PC-3 (cell line): ENCODE data around the gene BNIP3.

Experiments used
- EZH2phosphoT487 ChIP-seq: fragments of 300-600 bp; sonication (generic); IDR thresholded peaks from 2 replicates; pipeline ENCODE4 v1.6.1; 2018; ENCODE audit warnings: mild to moderate bottlenecking, antibody characterized with exemption, low read length, borderline replicate concordance
- TF ChIP-seq, protein P1 (sequence below): fragments of 300-600 bp; sonication (generic); conservative IDR thresholded peaks from 2 replicates; pipeline ENCODE4 v1.5.1; 2017; ENCODE audit warnings: antibody characterized with exemption, low read depth, mild to moderate bottlenecking, low read length

DNA sequence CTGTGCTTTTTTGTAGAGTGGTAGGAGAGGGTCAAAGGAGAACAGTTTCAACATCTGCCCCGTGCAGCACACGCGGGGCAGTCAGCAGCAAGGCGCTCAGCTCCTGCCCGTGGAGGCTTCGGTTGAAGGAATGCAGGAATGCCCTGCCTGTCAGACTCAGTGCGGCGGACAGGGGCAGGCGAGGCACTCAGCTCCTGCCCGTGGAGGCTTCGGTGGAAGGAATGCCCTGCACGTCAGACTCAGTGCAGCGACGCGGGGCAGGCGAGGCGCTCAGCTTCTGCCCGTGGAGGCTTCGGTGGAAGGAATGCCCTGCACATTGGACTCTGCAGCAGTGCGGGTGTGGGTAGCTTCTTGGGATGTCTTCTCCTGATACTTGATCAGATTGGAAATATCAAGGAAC lies 43.9 kb downstream of the BNIP3 start:
- TF ChIP-seq, protein P1, sequence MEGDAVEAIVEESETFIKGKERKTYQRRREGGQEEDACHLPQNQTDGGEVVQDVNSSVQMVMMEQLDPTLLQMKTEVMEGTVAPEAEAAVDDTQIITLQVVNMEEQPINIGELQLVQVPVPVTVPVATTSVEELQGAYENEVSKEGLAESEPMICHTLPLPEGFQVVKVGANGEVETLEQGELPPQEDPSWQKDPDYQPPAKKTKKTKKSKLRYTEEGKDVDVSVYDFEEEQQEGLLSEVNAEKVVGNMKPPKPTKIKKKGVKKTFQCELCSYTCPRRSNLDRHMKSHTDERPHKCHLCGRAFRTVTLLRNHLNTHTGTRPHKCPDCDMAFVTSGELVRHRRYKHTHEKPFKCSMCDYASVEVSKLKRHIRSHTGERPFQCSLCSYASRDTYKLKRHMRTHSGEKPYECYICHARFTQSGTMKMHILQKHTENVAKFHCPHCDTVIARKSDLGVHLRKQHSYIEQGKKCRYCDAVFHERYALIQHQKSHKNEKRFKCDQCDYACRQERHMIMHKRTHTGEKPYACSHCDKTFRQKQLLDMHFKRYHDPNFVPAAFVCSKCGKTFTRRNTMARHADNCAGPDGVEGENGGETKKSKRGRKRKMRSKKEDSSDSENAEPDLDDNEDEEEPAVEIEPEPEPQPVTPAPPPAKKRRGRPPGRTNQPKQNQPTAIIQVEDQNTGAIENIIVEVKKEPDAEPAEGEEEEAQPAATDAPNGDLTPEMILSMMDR: no peak
- TF ChIP-seq EZH2phosphoT487: no peak
